Chondrocyte (in vitro differentiated cells): Measurements from ENCODE around the gene PPP1R18. TPM values are rescaled to one million over a fixed set of nuclear protein-coding genes. Genes with fewer than 3 reads are reported as not detected.
A peak's percentile ranks its signal among the peaks of the same experiment; 100 is the strongest.

ENCODE experiments used
- DNase-seq: peaks from one replicate; pipeline ENCODE4 v3.0.0; 2021; ENCODE audit warnings: mixed read lengths, low spot score
- H3K27ac Mint-ChIP-seq: one replicate; pipeline ENCODE4 v1.8.0; 2021; ENCODE audit warnings: mild to moderate bottlenecking, moderate library complexity, mixed read lengths; ENCODE audit not compliant: unreplicated experiment
- H3K27me3 Mint-ChIP-seq: 2 replicates; pipeline ENCODE4 v1.8.0; 2021; ENCODE audit warnings: low read depth, mixed read lengths
- H3K36me3 Mint-ChIP-seq: 2 replicates; pipeline ENCODE4 v1.8.0; 2021; ENCODE audit warnings: low read depth, mixed read lengths
- H3K4me1 Mint-ChIP-seq: 2 replicates; pipeline ENCODE4 v1.8.0; 2021; ENCODE audit warnings: low read depth, mild to moderate bottlenecking, mixed read lengths
- H3K4me3 Mint-ChIP-seq: one replicate; pipeline ENCODE4 v1.8.0; 2021; ENCODE audit warnings: mild to moderate bottlenecking, moderate library complexity, mixed read lengths; ENCODE audit not compliant: unreplicated experiment
- H3K9me3 Mint-ChIP-seq: 2 replicates; pipeline ENCODE4 v1.8.0; 2021; ENCODE audit warnings: low read depth, mixed read lengths
- CTCF ChIP-seq: fragments of 200-600 bp; sonication (generic); IDR thresholded peaks from 2 replicates; pipeline ENCODE4 v1.5.0; 2021; ENCODE audit warnings: antibody characterized with exemption, mild to moderate bottlenecking, moderate library complexity
- long read RNA-seq: library from polyadenylated mRNA; stranded (forward); transcript quantifications from one replicate; pipeline ENCODE4 v2.0.0, GENCODE V29; 2021
- total RNA-seq: library from RNA; stranded (reverse); gene quantifications from 3 replicates; pipeline ENCODE4 v1.2.1, GENCODE V29; 2021

Gene PPP1R18
- 99.9 to 171 TPM (median 165 TPM) in 3 replicates for total RNA-seq
- long read RNA-seq, transcript PPP1R18-206 (3 exons, 1,448 nt): major isoform, 41 of 50 reads
- long read RNA-seq, partial matches to known transcripts: 2 of 50 reads
- long read RNA-seq, other reads (novel, unspliced or antisense): 1 of 50 reads

- H3K36me3 Mint-ChIP-seq: peaks cover 27% of the 10 kb centered on the region
- peak within 1 kb of the TSS; percentile 97 for H3K27ac Mint-ChIP-seq
- DNase-seq: no peak
- TF ChIP-seq CTCF: no peak
- peak within 1 kb of the TSS; percentile 99 for H3K4me3 Mint-ChIP-seq
- no peaks in the 10 kb centered on the region for H3K27me3 Mint-ChIP-seq
- peaks cover 64% of the 10 kb centered on the region for H3K4me1 Mint-ChIP-seq
- no peaks in the 10 kb centered on the region for H3K9me3 Mint-ChIP-seq
Observed at GRCh38 chr6:30686009-30686907, at the start of gene PPP1R18. Gene PPP1R18, minus strand, starts transcription at chr6:30686645. Its CDS starts 627 bp downstream, at chr6:30686018.

- Mint-ChIP-seq H3K4me1 (peaks cover 32% of the 10 kb centered on the region), H3K27ac (no peak overlapping the region), H3K9me3 (no peaks in the 10 kb centered on the region), H3K4me3 (no peak overlapping the region), H3K27me3 (no peaks in the 10 kb centered on the region), H3K36me3 (peaks cover 32% of the 10 kb centered on the region)
- TF ChIP-seq CTCF: no peak
- no peak for DNase-seq
Observed at GRCh38 chr6:30735668-30736314, 49.3 kb upstream of the PPP1R18 start.

GRCh38 chr6:30732237-30732943 is 45.9 kb upstream of the PPP1R18 start:
- no peak for TF ChIP-seq CTCF
- Mint-ChIP-seq H3K27ac (no peak overlapping the region), H3K4me1 (peaks cover 12% of the 10 kb centered on the region), H3K4me3 (no peak overlapping the region), H3K36me3 (peaks cover 24% of the 10 kb centered on the region), H3K9me3 (no peaks in the 10 kb centered on the region), H3K27me3 (no peaks in the 10 kb centered on the region)
- DNase-seq: no peak

GRCh38 chr6:30730601-30731435 is 44.4 kb upstream of the PPP1R18 start:
- Mint-ChIP-seq H3K27me3 (no peaks in the 10 kb centered on the region), H3K27ac (peak overlapping the region; percentile 46), H3K4me3 (no peak overlapping the region), H3K9me3 (no peaks in the 10 kb centered on the region), H3K36me3 (peaks cover 18% of the 10 kb centered on the region), H3K4me1 (peaks cover 15% of the 10 kb centered on the region)
- no peak for DNase-seq
- peak; percentile 80 for TF ChIP-seq CTCF
